Stimulated activated CD8-positive, alpha-beta memory T cell treated with anti-CD3 and anti-CD28 coated beads, Interleukin-12 subunit alpha, Interleukin-12 subunit beta, amount 100 ng/mL, for 1 hour (primary cell): ENCODE results near the gene VPS13D.
"Not testable (repeated sequence)": the region's sequence is repeated elsewhere in the genome, so short reads cannot be mapped to it uniquely, and the experiment has no call there.

Experiments used
- DNase-seq: peaks from one replicate; pipeline ENCODE4 v3.0.0-alpha.2; 2020; ENCODE audit warnings: low read depth

The VPS13D gene

GRCh38 chr1:12450090-12450755 lies 220.4 kb downstream of the VPS13D start:
- DNase-seq: no peak

- no peak for DNase-seq
These were observed 221.1 kb downstream of the VPS13D start for GRCh38 chr1:12450756-12451559.

- DNase-seq: no peak
These were observed 221.7 kb downstream of the VPS13D start for GRCh38 chr1:12451560-12451900.

- DNase-seq: no peak
These were observed 222.4 kb downstream of the VPS13D start for GRCh38 chr1:12452262-12452661.

- DNase-seq: no peak
These were observed 223.8 kb downstream of the VPS13D start for GRCh38 chr1:12453400-12454343.

GRCh38 chr1:12454406-12455391 lies 224.9 kb downstream of the VPS13D start:
- no peak for DNase-seq

- DNase-seq: not testable (repeated sequence)
These were observed 226.3 kb downstream of the VPS13D start for GRCh38 chr1:12456081-12456480.

GRCh38 chr1:12456979-12457378 lies 227.1 kb downstream of the VPS13D start:
- no peak for DNase-seq

GRCh38 chr1:12457771-12458170 lies 227.9 kb downstream of the VPS13D start:
- DNase-seq: no peak

GRCh38 chr1:12458571-12458970 lies 228.7 kb downstream of the VPS13D start:
- DNase-seq: no peak

- no peak for DNase-seq
These were observed 230.3 kb downstream of the VPS13D start for GRCh38 chr1:12460121-12460520.

- no peak for DNase-seq
These were observed 231.2 kb downstream of the VPS13D start for GRCh38 chr1:12460911-12461621.

- no peak for DNase-seq
These were observed 231.9 kb downstream of the VPS13D start for GRCh38 chr1:12461754-12462153.

GRCh38 chr1:12462586-12462985 lies 232.8 kb downstream of the VPS13D start:
- DNase-seq: no peak

GRCh38 chr1:12464045-12464461 lies 234.2 kb downstream of the VPS13D start:
- DNase-seq: no peak

GRCh38 chr1:12464598-12465056 lies 234.8 kb downstream of the VPS13D start:
- no peak for DNase-seq

- DNase-seq: no peak
These were observed 235.3 kb downstream of the VPS13D start for GRCh38 chr1:12465126-12465525.

GRCh38 chr1:12466816-12467215 lies 237.0 kb downstream of the VPS13D start:
- DNase-seq: no peak

GRCh38 chr1:12467570-12468286 lies 237.9 kb downstream of the VPS13D start:
- no peak for DNase-seq

- DNase-seq: no peak
These were observed 238.5 kb downstream of the VPS13D start for GRCh38 chr1:12468323-12468722.
